ENCODE results near the gene ABCA6. TPM values are rescaled to one million over a fixed set of nuclear protein-coding genes. Genes with fewer than 3 reads are reported as not detected.

The ABCA6 gene
- polyA plus RNA-seq, 1 experiment, result 0.22 TPM

GRCh38 chr17:69043098-69043734 lies 98.5 kb downstream of the ABCA6 start:
- H3K27me3 ChIP-seq (ENCODE audit: control insufficient read depth, insufficient read depth, low read length), result no peaks in the 10 kb centered on the region
- ChIA-PET POLR2A (no interaction called here), CTCF (interaction anchor here (0.6 kb wide), 1 partner anchor 26 kb away, joined by 3 read pairs; no protein-coding TSS in a partner anchor)
- TF ChIP-seq CTCF (IDR thresholded peaks at IDR 0.05; ENCODE audit: insufficient read depth, low read depth, low read length), result no peak
- H3K36me3 ChIP-seq (ENCODE audit: control insufficient read depth, insufficient read depth, low read length), result no peaks in the 10 kb centered on the region
- no peak overlapping the region for H3K4me3 ChIP-seq (ENCODE audit: low read depth, low read length)
- DNase-seq (ENCODE audit: low read depth), result no peak

GRCh38 chr17:69042308-69042707 lies 99.4 kb downstream of the ABCA6 start:
- no peak for TF ChIP-seq CTCF (IDR thresholded peaks at IDR 0.05; ENCODE audit: insufficient read depth, low read depth, low read length)
- ChIA-PET CTCF (interaction anchor here (0.6 kb wide), 1 partner anchor 25 kb away, joined by 3 read pairs; no protein-coding TSS in a partner anchor), POLR2A (no interaction called here)
- Histone ChIP-seq H3K36me3 (ENCODE audit: control insufficient read depth, insufficient read depth, low read length) (no peaks in the 10 kb centered on the region), H3K27me3 (ENCODE audit: control insufficient read depth, insufficient read depth, low read length) (no peaks in the 10 kb centered on the region), H3K4me3 (ENCODE audit: low read depth, low read length) (no peak overlapping the region)
- no peak for DNase-seq (ENCODE audit: low read depth)

- no peaks in the 10 kb centered on the region for H3K36me3 ChIP-seq (ENCODE audit: control insufficient read depth, insufficient read depth, low read length)
- POLR2A ChIA-PET, result no interaction called here
- no peak for TF ChIP-seq CTCF (IDR thresholded peaks at IDR 0.05; ENCODE audit: insufficient read depth, low read depth, low read length)
- DNase-seq (ENCODE audit: low read depth), result no peak
- no peak overlapping the region for H3K4me3 ChIP-seq (ENCODE audit: low read depth, low read length)
- CTCF ChIA-PET, result no interaction called here
- no peaks in the 10 kb centered on the region for H3K27me3 ChIP-seq (ENCODE audit: control insufficient read depth, insufficient read depth, low read length)
Measured at GRCh38 chr17:69031839-69032238, 109.9 kb downstream of the ABCA6 start.

DNA sequence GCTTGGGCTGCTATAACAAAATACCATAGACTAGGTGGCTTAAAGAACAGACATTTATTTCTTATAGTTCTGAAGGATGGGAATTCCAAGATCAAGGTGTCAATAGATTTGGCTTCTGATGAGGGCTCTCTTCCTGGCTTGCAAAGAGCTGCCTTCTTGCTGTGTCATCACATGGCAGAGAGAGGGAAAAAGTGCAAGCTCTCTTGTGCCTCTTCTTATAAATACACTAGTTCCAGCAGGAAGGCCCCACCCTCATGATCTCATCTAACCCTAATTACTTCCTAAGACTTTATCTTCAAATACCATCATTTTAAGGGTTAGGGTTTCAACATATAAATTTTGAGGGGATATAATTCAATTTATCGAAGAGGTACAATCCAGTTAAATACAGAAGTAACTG lies 111.5 kb downstream of the ABCA6 start:
- Histone ChIP-seq H3K27me3 (ENCODE audit: control insufficient read depth, insufficient read depth, low read length) (no peaks in the 10 kb centered on the region), H3K4me3 (ENCODE audit: low read depth, low read length) (no peak overlapping the region), H3K36me3 (ENCODE audit: control insufficient read depth, insufficient read depth, low read length) (no peaks in the 10 kb centered on the region)
- CTCF ChIA-PET, result no interaction called here
- POLR2A ChIA-PET, result no interaction called here
- DNase-seq (ENCODE audit: low read depth), result no peak
- no peak for TF ChIP-seq CTCF (IDR thresholded peaks at IDR 0.05; ENCODE audit: insufficient read depth, low read depth, low read length)

Small RNAs within 50 kb of the gene (small RNA-seq; reads per million reads assigned to genes)
- not detected for gene MIR4524B (ENCODE audit: insufficient read length, low read depth, low replicate concordance)

Other genes starting within 250 kb of the ABCA6 start
- gene ABCA8, start 186.5 kb downstream of the ABCA6 start, polyA plus RNA-seq (2011; rRNA removed), result 0.27 and 0.45 TPM in 2 replicates
- 0.06 and 0.25 TPM in 2 replicates for gene ABCA9, start 81.0 kb downstream of the ABCA6 start, polyA plus RNA-seq (2011; rRNA removed)
- 0.31 and 0.47 TPM in 2 replicates for gene ABCA10, start 86.9 kb upstream of the ABCA6 start, polyA plus RNA-seq (2011; rRNA removed)
- gene ABCA5, start 185.2 kb upstream of the ABCA6 start, polyA plus RNA-seq (2011; rRNA removed), result 6.5 and 11.9 TPM in 2 replicates

All from BJ (cell line).